HepG2 (cell line): ENCODE data around the gene P2RY11. TPM values are rescaled to one million over a fixed set of nuclear protein-coding genes. Genes with fewer than 3 reads are reported as not detected.

Experiments
- ATAC-seq: fragments of 200-7000 bp; cut with Tn5 transposase; 3 replicates; pipeline ENCODE4 v1.9.1; 2020; ENCODE audit warnings: mild to moderate bottlenecking, moderate library complexity
- BruUV-seq: library from RNA; stranded (reverse); fragments of 400-500 nt; replicated peaks from 2 replicates; lab custom pipeline; 2021; lab: Mats Ljungman, UMichigan
- CTCF ChIA-PET: fragments of 300-600 bp; formaldehyde crosslinking; extraction: SDS; loops from one replicate; lab custom pipeline; 2021; ENCODE audit warnings: low total read pairs, inconsistent platforms, low intra/inter-chr PET ratio; lab: Yijun Ruan, JAX
- POLR2A ChIA-PET: fragments of 350-600 bp; sonication (Branson Sonifier 250); formaldehyde crosslinking; loops from one replicate; lab custom pipeline; 2020; ENCODE audit warnings: antibody characterized with exemption, inconsistent platforms; lab: Yijun Ruan, JAX
- DNase-seq: peaks from one replicate; pipeline ENCODE4 v3.0.0-alpha.2; 2015; ENCODE audit warnings: low spot score
- FAIRE-seq: peaks from 3 replicates; lab custom pipeline; 2011; peaks lifted over from hg19 to GRCh38; lab: Jason Lieb, UNC
- H2AFZ ChIP-seq: one replicate; pipeline ENCODE4 v1.6.1; 2011; ENCODE audit warnings: low read length, inconsistent platforms
- H3K27ac ChIP-seq: fragments of 300-600 bp; 3 replicates; pipeline ENCODE4 v1.8.0; 2011; ENCODE audit warnings: mixed run types, mild to moderate bottlenecking, mixed read lengths, low read length, inconsistent platforms; ENCODE audit not compliant: insufficient read depth; ENCODE audit errors: extremely low read length
- H3K27me3 ChIP-seq, 2 experiments: fragments of 200-600 bp in 1 of 2; 2 replicates in 1 of 2; 3 replicates in 1 of 2; pipeline versions ENCODE4 v1.6.0 to v1.8.0; 2011; ENCODE audit warnings: low read length in 2 of 2, mild to moderate bottlenecking in 2 of 2, moderate library complexity in 2 of 2, inconsistent platforms in 1 of 2; ENCODE audit not compliant: insufficient read depth in 2 of 2, control insufficient read depth in 1 of 2
- H3K36me3 ChIP-seq, 2 experiments: fragments of 200-600 bp in 1 of 2; replicated peaks in 1 of 2; 2 replicates in 1 of 2; 3 replicates in 1 of 2; pipeline versions ENCODE4 v1.5.1 to v1.8.0; 2011; ENCODE audit warnings: low read length in 2 of 2, inconsistent platforms in 1 of 2; ENCODE audit not compliant: insufficient read depth in 2 of 2, control insufficient read depth in 1 of 2
- H3K4me1 ChIP-seq: 2 replicates; pipeline ENCODE4 v1.5.1; 2012; ENCODE audit warnings: low read length, inconsistent platforms; ENCODE audit not compliant: insufficient read depth
- H3K4me2 ChIP-seq: 2 replicates; pipeline ENCODE4 v1.6.0; 2011; ENCODE audit warnings: low read depth, low read length, inconsistent platforms
- H3K4me3 ChIP-seq, 3 experiments: fragments of 200-600 bp in 1 of 3; sonication (generic), shearing (Covaris generic) in 1 of 3; replicated peaks in 1 of 3; 2 replicates each; pipeline ENCODE4 v1.5.1; 2011 to 2016; ENCODE audit warnings: low read length in 3 of 3, inconsistent platforms in 2 of 3, low read depth in 2 of 3, mild to moderate bottlenecking in 2 of 3, control low read depth in 1 of 3, mixed read lengths in 1 of 3; ENCODE audit not compliant: insufficient read depth in 1 of 3
- H3K79me2 ChIP-seq: one replicate; pipeline ENCODE4 v1.6.1; 2011; ENCODE audit warnings: low read length, inconsistent platforms; ENCODE audit not compliant: insufficient read depth
- H3K9ac ChIP-seq: 2 replicates; pipeline ENCODE4 v1.6.0; 2011; ENCODE audit warnings: mild to moderate bottlenecking, low read depth, low read length, inconsistent platforms; ENCODE audit not compliant: insufficient read depth
- H3K9me3 ChIP-seq: 2 replicates; pipeline ENCODE4 v1.5.1; 2012; ENCODE audit warnings: mild to moderate bottlenecking, low read length
- H4K20me1 ChIP-seq: 2 replicates; pipeline ENCODE4 v1.6.0; 2011; ENCODE audit warnings: inconsistent platforms, mild to moderate bottlenecking, low read length, moderate library complexity; ENCODE audit not compliant: insufficient read depth
- KAT8 ChIP-seq: IDR thresholded peaks from 2 replicates; pipeline ENCODE4 v1.6.1; 2016; ENCODE audit warnings: missing genetic modification reagents, missing compliant biosample characterization
- NFKB2 ChIP-seq: sonication (generic); formaldehyde crosslinking; IDR thresholded peaks from 2 replicates; pipeline ENCODE4 v1.4.0; 2020; ENCODE audit warnings: missing genetic modification reagents, borderline replicate concordance
- NR2F1 ChIP-seq, 2 experiments: fragments of 450-650 bp in 1 of 2; formaldehyde crosslinking in 1 of 2; IDR thresholded peaks; 2 replicates each; pipeline versions ENCODE4 v1.5.0 to v1.6.1; 2016 to 2020; ENCODE audit warnings: mild to moderate bottlenecking in 1 of 2, missing compliant biosample characterization in 1 of 2, missing genetic modification reagents in 1 of 2, moderate library complexity in 1 of 2
- PHF21A ChIP-seq: sonication (generic); formaldehyde crosslinking; IDR thresholded peaks from 2 replicates; pipeline ENCODE4 v1.5.0; 2020; ENCODE audit warnings: mild to moderate bottlenecking, missing genetic modification reagents
- PITX1 ChIP-seq: sonication (generic); formaldehyde crosslinking; IDR thresholded peaks from 2 replicates; pipeline ENCODE4 v1.5.1; 2020; ENCODE audit warnings: mild to moderate bottlenecking, missing genetic modification reagents
- RCOR2 ChIP-seq: IDR thresholded peaks from 2 replicates; pipeline ENCODE4 v1.6.1; 2016; ENCODE audit warnings: missing biosample characterization, missing genetic modification reagents
- ZMAT3 ChIP-seq: sonication (generic); formaldehyde crosslinking; conservative IDR thresholded peaks from 2 replicates; pipeline ENCODE4 v1.7.0; 2021; ENCODE audit warnings: missing genetic modification reagents
- ZNF33A ChIP-seq: sonication (generic); formaldehyde crosslinking; IDR thresholded peaks from 2 replicates; pipeline ENCODE4 v1.5.1; 2020; ENCODE audit warnings: missing genetic modification reagents, mild to moderate bottlenecking, moderate library complexity, borderline replicate concordance
- ZNF629 ChIP-seq: sonication (generic); formaldehyde crosslinking; conservative IDR thresholded peaks from 2 replicates; pipeline ENCODE4 v1.5.0; 2020; ENCODE audit warnings: missing genetic modification reagents
- WGBS: methylation state at CpG from one replicate; pipeline ENCODE4 v1.1.6; 2017; ENCODE audit warnings: low lambda C conversion rate; 5-methylcytosine and 5-hydroxymethylcytosine counted together
- in situ Hi-C: cut with HindIII; loops from 2 replicates; pipeline ENCODE4 v1.10.0; 2017; ENCODE audit warnings: low pct_unique_long_range_greater_than_20kb; ENCODE audit not compliant: extremely low pct_ligation_motif_present
- intact Hi-C: fragments of 100-400 bp; cut with micrococcal nuclease; formaldehyde crosslinking; loops from one replicate; pipeline ENCODE4 v1.10.0; 2022; ENCODE audit not compliant: unreplicated experiment
- polyA plus RNA-seq, 8 experiments: library from polyadenylated mRNA; depleted of rRNA in 3 of 8; stranded (reverse) in 7 of 8; unstranded in 1 of 8; fragments of >200 nt; fragmentation: Illumina TruSeq in 4 of 8; extraction: Trizol in 4 of 8; gene quantifications; 2 replicates each; pipeline versions ENCODE4 v1.2.1 to v1.2.3, GENCODE V29; 2011 to 2016; ENCODE audit warnings: low read depth in 4 of 8, missing spikeins in 1 of 8, mixed read lengths in 1 of 8; ENCODE audit not compliant: insufficient read depth in 1 of 8
- total RNA-seq, 5 experiments: library from RNA; depleted of rRNA; stranded (reverse); fragments of >200 nt; fragmentation: Illumina TruSeq; extraction: Trizol; gene quantifications; 2 replicates each; pipeline ENCODE4 v1.2.3, GENCODE V29; 2016; ENCODE audit warnings: low read depth in 1 of 5

P2RY11 gene
- total and polyA plus RNA-seq, 2 of the 13 experiments (the other 11 are each of a cell fraction or from before 2014, with no cell fraction given), result 4.0 to 7.8 TPM

GRCh38 chr19:10088949-10089554, 22.4 kb upstream of the P2RY11 start:
- FAIRE-seq, result no peak
- Histone ChIP-seq H3K4me3 (no peak overlapping the region), H3K4me1 (peaks cover 45% of the 10 kb centered on the region), H3K27me3 (no peaks in the 10 kb centered on the region), H3K79me2 (no peaks in the 10 kb centered on the region), H3K4me2 (no peak overlapping the region), H2AFZ (no peak overlapping the region), H4K20me1 (no peaks in the 10 kb centered on the region)
- in situ Hi-C loops, result no loop called here
- POLR2A ChIA-PET, result interaction anchor here (1.3 kb wide), 1 partner anchor 10 kb away, joined by 4 read pairs; no protein-coding TSS in a partner anchor
- no peak for TF ChIP-seq NFKB2 (CRISPR knock-in tag)
- TF ChIP-seq KAT8 (CRISPR knock-in tag), result no peak
- TF ChIP-seq PITX1 (CRISPR knock-in tag), result no peak
- TF ChIP-seq PHF21A, result no peak
- no peak for TF ChIP-seq ZNF33A (CRISPR knock-in tag)
- TF ChIP-seq RCOR2 (CRISPR knock-in tag), result no peak
- no peak for TF ChIP-seq NR2F1 (CRISPR knock-in tag; IDR thresholded peaks at IDR 0.05)
- peak; percentile 93 for TF ChIP-seq ZNF629 (CRISPR knock-in tag)
- no peak for TF ChIP-seq ZMAT3 (CRISPR knock-in tag)
- TF ChIP-seq, all 625 proteins: peak for 1
- 95% methylated on average over 3 of the region's 6 CpGs for WGBS
- peaks cover 2 to 4% of the 10 kb centered on the region in 2 experiments; a peak in 2 of 5 replicates for H3K36me3 ChIP-seq
- intact Hi-C loops, result no loop called here
- no TSS peak for BruUV-seq
- no peaks in the 10 kb centered on the region for H3K9me3 ChIP-seq
- H3K9ac ChIP-seq, result no peak overlapping the region
- CTCF ChIA-PET, result no interaction called here
- DNase-seq, result no peak
- H3K27ac ChIP-seq, result no peak overlapping the region
- no peak for ATAC-seq
